Hepatic stellate cell (primary cell): ENCODE measurements around the gene STARD3NL.
"Not testable (repeated sequence)": the region's sequence is repeated elsewhere in the genome, so short reads cannot be mapped to it uniquely, and the experiment has no call there.

ENCODE experiments used
- DNase-seq: peaks from one replicate; pipeline ENCODE4 v3.0.0; 2011; ENCODE audit warnings: low spot score

STARD3NL gene

GRCh38 chr7:38269704-38270346 lies 91.8 kb downstream of the STARD3NL start:
- not testable (repeated sequence) for DNase-seq

- not testable (repeated sequence) for DNase-seq
These were observed 92.4 kb downstream of the STARD3NL start for GRCh38 chr7:38270405-38270804.

- no peak for DNase-seq
These were observed 95.4 kb downstream of the STARD3NL start, which contains the start of gene TARP for GRCh38 chr7:38273286-38273995. Gene TARP, minus strand, starts transcription at chr7:38273636.

GRCh38 chr7:38274486-38274885 lies 96.4 kb downstream of the STARD3NL start:
- DNase-seq: no peak

DNA sequence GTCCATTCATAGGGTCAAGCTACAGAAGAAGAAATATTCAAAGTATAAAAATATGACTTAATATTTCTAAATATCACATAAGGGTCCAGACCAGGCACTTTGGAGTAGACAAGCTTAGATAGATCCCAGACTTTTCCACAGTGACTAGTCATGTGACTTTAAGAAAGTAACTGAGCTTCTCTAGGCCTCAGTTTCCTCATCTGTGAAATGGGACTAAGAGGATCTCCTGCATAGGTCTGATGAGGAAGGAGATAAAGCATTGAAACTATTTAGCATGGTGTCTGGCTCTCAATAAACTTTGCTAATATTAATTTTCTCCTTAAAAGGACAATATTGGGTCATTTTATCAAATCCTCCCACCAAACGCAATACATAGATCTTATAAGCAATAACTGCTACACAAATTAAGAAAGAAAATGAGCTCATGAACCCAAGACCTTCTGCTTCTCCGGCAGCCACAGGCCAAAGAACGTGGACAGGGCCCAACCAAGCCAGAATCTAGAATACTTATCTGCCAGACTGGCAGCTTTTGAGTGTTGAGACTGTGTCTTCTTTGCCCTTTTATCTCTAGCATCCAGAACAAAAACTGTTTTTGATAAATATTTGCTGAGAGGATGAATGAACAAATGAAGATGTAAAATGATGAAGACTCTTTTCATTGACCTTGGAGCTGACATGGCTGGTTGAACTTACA lies 97.0 kb downstream of the STARD3NL start:
- no peak for DNase-seq

DNA sequence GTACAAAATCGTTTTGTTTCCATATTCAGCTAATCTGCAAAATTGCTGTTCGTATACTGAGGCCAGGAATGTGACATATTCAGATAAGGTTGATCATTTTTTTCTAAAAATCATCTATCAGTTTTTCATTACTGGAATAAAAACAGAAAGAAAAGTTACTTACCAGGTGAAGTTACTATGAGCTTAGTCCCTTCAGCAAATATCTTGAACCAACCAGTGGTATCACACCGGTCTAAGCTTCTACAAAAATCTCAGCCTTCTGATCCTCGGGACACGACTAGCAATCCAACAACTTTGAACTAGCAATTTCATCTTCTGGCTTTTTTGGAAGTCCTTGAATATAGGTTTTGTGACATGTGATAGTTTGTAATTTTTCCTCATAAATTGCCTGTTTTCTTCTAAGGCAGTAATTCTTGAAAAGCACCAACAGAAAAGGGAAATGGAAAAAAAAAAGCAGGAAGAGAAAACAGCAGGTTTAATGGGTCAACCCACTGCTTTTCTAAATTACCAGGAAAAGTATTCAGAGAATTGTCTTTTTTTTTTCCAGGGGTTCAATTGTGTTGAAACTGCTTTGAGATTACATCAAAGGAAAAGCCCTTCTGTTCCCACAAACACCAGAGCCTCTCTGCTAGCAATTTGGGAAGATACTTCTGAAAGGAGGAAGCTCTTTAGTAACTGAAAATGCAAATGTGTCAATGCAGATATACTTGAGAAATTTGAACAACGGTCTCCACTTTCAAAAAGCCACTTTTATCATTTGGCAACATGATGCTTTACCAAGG lies 98.2 kb downstream of the STARD3NL start:
- DNase-seq: no peak

DNA sequence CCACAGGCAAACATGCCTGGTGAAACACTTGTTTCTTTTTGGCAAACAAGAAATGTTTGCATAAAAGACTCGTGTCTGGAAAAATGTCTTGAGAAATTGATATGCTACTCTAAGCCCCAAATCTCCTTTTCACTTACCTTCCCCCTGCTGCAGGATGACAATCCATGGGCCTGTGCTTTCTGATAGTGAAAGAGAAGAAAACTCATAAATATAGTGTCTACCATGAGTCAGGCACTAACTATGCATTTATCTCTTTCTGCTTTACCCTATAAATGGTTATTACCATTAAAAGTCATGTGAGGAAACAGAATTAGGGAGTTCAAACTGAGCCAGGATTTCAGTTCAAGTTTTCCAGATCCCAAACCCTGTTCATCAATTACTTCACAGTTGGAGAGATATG lies 102.0 kb downstream of the STARD3NL start:
- DNase-seq: no peak
